GM20000 (cell line): ENCODE data around the gene LRRC37B.
"Not testable (repeated sequence)": the region's sequence is repeated elsewhere in the genome, so short reads cannot be mapped to it uniquely, and the experiment has no call there.

ENCODE experiments used
- DNase-seq: peaks from one replicate; pipeline ENCODE4 v3.0.0; 2012; ENCODE audit warnings: low spot score
- TF ChIP-seq, protein P1 (sequence below): IDR thresholded peaks from 2 replicates; pipeline ENCODE4 v1.5.1; 2012; ENCODE audit warnings: mild to moderate bottlenecking, control low read depth; ENCODE audit errors: extremely low read depth, missing control alignments

LRRC37B gene

DNA sequence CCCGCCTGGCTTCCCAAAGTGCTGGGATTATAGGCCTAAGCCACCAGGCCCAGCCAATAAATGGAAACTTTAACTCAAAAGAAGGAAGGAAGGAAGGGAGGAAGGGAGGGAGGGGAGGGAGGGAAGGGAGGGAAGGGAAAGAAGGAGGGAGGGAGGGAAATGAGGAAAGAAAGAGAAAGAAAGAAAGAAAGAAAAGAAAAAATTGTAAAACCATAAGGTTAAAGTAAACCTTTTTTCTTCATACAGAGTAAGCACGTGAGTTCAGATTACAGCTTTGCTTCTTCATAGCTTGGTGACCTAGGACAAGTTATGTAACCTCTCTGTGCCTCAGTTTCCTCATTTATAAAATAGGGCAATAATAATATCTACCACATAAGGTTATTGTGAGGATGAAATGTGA is 26.0 kb downstream of the LRRC37B start:
- no peak for DNase-seq

DNA sequence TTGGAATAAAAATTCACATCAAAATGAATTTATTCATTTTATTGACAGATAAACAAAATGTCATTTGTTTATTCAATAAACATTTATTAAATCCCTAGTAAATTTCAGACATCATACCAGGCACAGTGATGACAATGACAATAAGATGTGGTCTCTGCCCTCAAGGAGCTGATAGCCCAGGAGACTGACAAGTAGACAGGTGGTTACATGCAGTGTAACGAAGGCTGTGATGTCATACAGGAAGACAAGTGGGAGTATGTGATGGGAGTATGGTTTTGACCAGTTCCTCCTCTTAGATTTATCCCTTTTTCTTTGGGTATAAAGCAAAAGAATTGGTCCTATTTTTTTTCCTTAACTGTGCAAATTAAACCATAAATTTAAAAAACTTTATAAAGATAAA is 26.6 kb downstream of the LRRC37B start:
- peak; percentile 30 for DNase-seq

More for the DNA sequence above, 26.0 kb downstream of the LRRC37B start:
- TF ChIP-seq, protein P1, sequence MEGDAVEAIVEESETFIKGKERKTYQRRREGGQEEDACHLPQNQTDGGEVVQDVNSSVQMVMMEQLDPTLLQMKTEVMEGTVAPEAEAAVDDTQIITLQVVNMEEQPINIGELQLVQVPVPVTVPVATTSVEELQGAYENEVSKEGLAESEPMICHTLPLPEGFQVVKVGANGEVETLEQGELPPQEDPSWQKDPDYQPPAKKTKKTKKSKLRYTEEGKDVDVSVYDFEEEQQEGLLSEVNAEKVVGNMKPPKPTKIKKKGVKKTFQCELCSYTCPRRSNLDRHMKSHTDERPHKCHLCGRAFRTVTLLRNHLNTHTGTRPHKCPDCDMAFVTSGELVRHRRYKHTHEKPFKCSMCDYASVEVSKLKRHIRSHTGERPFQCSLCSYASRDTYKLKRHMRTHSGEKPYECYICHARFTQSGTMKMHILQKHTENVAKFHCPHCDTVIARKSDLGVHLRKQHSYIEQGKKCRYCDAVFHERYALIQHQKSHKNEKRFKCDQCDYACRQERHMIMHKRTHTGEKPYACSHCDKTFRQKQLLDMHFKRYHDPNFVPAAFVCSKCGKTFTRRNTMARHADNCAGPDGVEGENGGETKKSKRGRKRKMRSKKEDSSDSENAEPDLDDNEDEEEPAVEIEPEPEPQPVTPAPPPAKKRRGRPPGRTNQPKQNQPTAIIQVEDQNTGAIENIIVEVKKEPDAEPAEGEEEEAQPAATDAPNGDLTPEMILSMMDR, result no peak

DNA sequence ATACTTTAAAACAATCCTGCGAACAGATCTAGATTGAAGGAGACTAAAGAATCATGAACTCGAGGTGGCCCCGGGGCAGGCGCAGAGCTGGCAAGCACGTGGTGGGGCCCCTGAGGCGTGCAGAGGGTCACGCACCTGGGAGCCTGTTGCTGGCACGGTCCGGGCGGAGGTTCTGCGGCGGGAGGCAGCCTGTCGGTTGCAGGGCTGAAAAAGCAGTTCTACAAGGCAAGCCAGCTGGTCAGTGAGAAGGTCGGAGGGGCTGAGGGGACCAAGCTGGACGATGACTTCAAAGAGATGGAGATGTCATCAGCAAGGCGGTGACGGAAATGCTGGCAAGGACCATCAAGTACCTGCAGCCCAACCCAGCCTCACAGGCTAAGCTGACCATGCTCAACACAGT is 33.1 kb downstream of the LRRC37B start:
- not testable (repeated sequence) for DNase-seq

DNA sequence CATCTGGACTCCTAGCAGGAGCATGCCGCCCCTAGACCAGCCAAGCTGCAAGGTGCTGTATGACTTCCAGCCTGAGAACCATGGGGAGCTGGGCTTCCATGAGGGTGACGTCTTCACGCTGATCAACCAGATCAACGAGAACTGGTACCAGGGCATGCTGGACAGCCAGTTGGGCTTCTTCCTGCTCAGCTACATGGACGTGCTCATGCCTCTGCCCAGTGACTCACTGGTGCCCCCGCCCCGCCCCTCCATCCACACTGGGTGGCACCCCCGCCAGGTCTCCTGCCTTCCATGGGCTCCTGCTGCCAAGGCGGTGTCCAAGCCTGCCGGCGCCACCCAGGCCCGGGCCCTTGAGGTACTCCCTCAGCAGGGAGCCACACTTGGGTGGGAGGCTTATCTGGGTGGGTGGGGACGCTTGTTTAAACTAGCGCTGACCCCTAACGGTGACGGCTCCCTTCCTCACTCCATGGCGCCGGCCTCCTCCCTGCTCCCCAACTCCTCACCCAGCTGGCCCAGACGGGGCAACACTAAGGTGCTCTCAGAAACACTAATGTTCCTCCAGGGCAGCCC is 34.2 kb downstream of the LRRC37B start:
- DNase-seq, result not testable (repeated sequence)

DNA sequence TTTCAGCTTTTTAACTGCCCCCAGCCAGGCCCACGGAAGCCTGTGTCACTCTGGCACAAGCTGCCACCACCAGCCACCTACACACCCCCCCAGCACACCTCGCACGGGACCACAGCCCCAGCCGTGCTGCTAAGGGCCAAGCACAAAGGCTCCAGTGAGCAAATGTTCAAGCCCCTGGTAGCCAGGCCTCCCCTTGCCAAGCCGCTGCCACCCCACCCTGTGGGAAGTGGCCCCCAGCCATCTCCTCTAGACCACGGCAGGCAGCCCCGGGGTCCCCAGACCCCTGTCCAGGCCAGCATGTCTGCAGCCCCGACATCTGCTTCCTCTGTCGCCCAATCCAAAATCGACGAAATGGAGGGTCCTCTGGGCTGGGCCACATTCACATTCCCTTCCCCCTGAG is 35.1 kb downstream of the LRRC37B start:
- not testable (repeated sequence) for DNase-seq

DNA sequence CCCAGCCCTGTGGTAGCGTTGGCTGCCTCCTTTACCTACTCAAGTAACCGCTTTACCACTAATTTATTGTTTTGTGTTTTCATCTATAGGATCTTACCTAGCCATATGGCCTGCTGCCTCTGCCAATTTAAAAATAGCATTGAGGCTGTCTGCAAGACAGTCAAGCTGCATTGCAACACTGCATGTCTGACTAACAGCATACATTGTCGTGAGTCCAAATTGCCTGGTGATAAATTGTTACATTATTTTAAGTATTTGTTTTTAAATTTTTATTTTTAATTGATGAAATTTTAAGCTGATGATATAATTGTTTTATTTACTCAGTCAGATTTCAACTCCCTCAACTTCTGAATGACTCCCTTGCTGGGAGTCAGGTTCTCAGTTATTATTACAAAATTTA is 38.4 kb downstream of the LRRC37B start:
- DNase-seq, result not testable (repeated sequence)

DNA sequence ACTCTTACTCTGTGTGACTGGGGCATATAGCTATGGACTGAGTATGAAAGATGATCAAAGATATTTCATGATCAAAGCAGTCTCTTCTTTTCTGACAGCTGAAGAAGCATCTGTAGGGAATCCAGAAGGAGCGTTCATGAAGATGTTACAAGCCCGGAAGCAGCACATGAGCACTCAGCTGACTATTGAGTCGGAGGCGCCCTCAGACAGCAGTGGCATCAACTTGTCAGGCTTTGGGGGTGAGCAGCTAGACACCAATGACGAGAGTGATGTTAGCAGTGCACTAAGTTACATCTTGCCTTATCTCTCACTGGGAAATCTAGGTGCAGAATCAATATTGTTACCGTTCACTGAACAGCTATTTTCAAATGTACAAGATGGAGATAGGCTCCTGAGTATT is 40.5 kb downstream of the LRRC37B start:
- not testable (repeated sequence) for DNase-seq

DNA sequence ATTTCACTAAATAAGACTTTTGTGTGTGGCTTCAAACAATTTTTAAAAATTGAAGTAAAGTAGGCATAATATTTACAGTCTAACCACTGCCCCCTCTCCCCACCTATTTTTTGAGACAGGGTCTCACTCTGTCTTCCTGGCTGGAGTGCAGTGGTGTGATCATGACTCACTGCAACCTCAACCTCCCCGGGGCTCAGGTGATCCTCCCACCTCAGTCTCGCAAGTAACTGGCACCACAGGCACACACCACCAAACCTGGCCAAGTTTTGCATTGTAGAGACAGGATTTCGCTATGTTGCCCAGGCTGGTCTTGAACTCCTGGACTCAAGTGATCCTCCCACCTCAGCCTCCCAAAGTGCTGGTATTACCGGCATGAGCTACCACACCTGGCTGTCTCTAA is 47.8 kb downstream of the LRRC37B start:
- not testable (repeated sequence) for DNase-seq

DNA sequence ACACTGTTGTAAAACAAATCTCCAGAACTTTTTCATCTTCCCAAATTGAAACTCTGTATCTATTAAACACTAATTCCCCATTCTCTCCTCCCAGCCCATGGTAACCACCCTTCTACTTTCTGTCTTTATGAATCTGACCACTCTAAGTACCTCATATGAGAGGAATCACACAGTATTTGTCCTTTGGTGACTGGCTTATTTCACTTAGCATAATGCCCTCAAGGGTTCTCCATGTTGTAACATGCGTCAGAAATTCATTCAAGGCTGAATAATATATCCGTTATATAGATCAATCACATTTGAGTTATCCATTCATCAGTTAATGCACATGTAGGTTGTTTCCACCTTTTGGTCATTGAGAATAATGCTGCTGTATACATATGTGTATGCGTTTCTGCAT is 48.2 kb downstream of the LRRC37B start:
- DNase-seq, result not testable (repeated sequence)

DNA sequence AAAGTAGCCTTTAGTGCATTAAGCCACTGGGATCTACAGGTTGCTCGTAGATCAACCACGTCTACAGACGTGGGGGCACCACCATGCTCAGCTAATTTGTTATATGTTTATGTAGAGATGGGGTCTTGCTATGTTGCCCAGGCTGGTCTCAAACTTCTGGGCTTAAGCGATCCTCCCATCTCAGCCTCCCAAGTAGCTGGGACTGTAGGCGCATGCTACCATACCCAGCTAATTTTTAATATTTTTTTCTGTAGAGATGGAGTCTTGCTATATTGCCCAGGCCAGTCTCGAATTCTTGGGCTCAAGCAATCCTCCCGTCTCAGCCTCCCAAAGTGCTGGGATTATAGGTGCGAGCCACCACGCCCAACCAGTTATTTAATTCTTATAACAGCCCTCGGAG is 49.3 kb downstream of the LRRC37B start:
- DNase-seq, result not testable (repeated sequence)

DNA sequence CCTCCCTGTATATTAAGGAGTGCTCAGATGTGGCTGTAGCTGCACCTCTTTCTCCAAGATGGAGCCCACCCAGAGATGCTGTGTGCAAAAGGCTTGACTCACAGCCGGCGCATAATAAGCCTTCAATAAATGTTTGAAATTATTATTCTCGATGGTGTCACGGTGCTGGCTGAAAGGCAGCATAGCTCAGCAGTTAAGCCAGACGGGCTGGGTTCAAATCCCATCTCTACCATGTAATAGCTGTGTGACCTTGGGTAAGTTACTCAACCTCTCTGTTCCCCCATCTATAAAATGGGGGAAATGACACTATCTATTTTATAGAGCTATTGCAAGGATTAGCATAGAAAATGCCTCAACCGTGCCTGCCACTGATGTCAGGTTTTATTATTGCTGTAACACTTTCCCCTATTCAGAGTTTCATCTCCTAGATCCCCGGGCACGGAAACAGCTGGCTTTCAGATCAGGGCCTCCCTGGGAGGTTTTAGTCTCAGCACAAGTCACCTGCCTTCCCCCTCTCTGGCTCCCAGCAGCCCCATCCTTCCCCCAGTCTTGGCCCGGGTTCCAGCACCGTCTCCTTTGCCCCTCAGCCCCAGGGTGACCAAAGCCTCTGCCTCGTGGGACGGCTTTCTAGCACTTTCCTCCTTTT is 50.4 kb downstream of the LRRC37B start:
- not testable (repeated sequence) for DNase-seq

DNA sequence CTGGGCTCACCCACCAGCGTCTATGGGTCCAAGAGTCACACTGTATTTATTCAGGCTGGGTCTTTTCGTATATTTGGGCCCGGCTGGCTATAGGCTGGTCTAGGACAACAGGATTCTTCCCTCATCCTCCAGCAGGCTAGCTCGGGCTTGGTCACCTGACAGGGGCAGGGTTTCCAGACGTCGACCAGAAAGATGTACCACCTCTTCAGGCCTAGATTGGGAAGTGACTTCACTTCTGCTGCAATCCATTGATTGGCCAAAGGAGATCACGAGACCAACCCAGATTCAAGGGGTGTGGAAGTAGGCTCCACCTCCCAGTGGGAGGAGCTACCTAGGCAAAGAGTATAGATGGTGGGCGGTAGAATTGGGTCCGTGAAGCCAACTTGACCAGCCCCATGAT is 53.5 kb downstream of the LRRC37B start:
- DNase-seq, result not testable (repeated sequence)

DNA sequence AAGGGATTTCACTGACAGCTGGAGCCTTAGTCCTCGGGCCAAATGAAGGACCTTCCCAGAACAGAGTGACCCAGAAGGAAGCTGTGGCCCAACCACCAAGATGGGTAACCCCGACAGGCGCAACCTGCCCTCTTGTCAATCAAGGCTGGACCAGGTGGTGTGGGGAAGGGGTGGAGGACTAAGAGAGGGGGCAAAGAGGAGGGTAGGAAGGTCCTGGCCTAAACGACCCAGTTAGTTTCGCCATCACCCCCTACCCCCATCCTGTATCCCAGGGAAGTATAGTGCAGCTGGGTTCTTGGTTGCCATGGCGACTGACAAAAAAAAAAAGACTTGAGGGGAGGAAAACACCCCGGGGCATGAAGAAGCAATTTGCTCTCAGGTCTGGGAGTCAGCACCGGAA is 54.7 kb downstream of the LRRC37B start:
- not testable (repeated sequence) for DNase-seq

DNA sequence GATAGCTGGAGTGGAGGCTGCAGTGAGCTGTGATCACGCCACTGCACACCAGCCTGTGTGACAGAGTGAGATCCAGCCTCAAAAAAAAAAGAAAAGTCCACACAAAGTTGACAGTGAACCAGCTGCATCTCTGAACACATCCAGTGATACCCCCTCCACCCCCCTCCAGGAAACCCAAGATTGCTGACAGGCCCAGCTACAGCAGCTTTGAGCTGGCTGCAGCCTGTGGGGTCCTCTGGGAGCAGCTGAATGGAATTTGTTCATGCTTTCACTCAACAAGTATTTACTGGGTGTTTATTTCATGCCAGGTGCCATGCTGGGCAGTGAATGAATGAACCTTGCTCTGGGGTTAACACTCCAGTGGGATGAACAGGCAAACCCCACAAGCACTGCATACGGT is 56.9 kb downstream of the LRRC37B start:
- not testable (repeated sequence) for DNase-seq

DNA sequence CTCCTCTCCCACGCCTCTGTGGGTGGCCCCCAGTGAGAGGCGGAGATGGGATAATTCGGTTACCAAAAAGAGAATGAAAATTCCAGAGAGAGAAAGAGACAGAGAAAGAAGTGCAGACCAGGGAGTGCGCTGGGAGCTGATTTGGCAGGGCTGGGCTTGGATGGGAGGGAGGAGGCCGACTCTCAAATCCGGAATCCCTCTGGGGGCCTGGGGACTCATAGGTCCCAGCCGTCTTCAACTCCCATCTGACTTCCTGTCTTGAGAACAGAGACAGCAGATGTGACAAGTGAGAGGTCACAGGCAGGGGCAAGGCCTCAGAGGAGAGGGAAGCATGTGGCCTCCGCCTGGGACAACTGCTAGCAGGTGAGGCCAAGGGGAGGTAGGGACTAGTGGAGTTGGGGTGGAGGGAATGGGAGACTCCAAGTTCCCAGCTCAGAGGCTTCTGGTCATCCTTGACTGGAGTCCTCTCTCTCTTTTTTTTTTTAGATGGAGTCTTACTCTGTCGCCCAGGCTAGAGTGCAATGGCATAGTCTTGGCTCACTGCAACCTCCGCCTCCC is 59.0 kb downstream of the LRRC37B start:
- DNase-seq, result not testable (repeated sequence)

DNA sequence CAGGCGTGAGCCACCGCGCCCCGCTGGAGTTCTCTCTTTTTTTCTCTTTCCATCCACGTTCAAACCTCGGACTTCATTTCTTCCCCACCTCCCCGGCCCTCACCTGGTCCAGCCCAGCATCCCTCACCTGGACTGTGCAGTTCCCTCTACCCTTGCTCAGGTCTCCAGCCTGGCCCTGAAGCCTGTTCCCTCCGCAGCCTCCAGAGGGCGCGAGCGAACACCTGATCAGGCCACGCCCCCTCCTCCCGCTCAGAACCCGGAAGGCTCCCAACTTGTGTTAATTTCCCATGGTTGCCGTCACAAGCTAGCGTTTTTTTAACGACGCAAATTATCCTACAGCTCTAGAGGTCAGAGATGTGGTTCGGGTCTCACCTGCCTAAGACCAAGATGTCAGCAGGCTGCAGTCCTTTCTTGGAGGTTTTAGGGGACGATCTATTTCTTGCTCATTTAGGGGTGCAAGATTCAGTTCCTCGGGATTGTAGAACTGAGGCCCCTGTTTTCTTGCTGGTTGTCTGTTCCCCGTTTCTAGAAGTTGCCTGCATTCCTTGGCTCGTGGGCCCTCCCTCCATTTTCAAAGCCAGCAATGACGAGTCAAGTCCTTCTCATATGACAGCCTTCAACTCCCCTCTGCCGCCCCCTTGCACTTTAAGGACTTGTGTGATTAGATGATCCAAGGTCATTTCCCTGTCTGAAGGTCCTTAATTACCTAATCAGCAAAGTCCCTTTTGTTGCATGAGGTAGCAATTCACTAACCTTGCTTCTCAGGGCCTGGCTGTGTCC is 59.9 kb downstream of the LRRC37B start:
- DNase-seq, result not testable (repeated sequence)

DNA sequence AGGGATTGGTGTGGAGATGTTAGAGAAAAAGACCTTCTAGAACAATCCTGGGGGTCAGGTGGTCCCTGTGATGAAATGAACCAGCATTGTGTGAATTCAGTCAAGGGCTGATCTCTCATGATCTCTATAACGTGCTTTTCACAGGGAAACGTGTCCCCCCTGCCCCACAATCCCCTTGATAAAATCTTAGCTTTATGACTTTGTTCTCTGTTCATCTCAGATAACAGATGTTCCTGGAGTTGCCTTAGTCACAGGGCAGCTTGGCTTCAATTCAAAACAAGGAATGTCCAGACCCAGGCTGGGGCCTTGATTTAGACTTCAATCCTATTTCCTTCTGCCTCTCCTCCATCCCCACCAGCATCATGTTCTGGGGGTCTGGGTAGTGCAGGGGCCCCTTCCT is 61.9 kb downstream of the LRRC37B start:
- not testable (repeated sequence) for DNase-seq

DNA sequence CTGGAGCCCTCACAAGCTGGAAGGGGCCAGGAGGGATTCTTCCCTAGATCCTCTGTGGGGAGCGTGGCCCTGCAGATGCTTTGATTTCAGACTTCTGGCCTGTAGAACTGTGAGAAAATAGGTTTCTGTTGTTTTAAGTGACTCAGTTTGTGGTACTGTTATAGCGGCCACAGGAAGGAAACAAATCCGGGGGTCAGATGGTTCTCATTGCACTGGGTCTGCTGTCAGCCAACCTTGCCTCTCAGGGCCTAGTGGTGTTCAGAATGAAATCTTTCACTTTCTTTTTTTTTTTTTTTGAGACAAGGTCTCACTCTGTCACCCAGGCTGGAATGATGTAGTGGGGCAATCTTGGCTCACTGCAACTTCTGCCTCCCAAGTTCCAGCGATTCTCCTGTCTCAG is 64.8 kb downstream of the LRRC37B start:
- DNase-seq, result not testable (repeated sequence)

DNA sequence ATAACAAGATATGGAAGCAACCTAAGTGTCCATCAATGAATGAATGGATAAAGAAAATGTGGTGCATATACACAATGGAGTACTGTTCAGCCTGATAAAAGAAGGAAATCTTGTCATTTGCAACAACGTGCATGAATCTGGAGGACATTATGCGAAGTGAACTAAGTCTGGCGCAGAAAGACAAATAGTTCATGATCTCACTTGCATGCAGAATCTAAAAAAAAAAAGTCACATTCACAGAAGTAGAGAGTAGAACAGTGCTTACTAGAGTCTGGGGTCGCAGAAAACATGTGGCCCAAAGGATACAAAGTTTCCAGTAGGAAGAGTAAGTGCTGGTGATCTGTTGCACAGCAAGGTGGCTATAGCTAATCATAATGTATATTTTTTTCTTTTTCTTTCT is 65.9 kb downstream of the LRRC37B start:
- not testable (repeated sequence) for DNase-seq

DNA sequence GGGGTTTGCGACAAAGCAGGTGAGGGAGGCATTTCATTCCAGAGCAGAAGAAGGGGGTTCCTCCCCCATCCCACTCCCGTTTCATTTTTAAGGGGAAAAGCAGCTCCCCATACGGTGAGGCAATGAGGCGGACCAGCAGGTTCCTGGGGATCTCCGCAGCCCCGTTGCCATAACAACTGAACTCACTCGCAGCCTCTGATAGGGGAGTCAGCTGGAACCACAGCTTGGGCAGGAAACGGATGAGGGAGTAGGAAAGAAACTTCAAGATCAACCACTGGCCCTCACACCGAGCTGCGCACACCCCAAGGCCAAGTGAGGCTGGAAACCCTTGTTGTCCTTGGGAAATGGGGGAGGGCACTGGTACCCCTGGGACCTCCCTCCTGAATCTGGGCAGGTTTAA is 72.6 kb downstream of the LRRC37B start:
- peak; percentile 80 for DNase-seq

DNA sequence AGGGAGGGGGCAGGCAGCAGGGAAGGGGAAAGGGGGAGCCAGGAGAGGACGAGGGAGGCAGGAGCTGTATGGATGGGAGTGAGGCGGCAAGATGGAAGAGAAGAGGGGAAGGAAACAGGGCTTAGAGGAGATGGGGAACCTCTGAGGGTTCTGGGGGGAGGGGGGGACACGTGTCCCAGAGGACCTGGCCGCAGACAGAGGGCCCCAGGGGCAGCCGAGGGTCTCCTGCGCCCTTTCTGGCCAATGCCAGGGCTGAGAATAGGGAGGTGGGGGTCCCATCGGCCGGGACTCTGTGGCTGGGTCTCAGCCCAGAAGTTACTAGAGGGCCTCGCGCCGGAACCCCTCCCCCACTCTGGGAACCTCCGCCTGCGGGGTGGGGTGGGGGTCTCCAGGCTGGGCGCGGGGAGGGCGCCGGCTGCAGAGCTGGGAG is 76.4 kb downstream of the LRRC37B start:
- not testable (repeated sequence) for DNase-seq
